Activated CD4-positive, alpha-beta T cell treated with anti-CD3 and anti-CD28 coated beads, Interleukin-2, amount 50 U/mL, for 48 hours (primary cell): ENCODE data around the gene LZIC.

Experiments
- DNase-seq, 2 experiments: peaks; one replicate each; pipeline ENCODE4 v3.0.0-alpha.2; 2020

Gene LZIC

DNA sequence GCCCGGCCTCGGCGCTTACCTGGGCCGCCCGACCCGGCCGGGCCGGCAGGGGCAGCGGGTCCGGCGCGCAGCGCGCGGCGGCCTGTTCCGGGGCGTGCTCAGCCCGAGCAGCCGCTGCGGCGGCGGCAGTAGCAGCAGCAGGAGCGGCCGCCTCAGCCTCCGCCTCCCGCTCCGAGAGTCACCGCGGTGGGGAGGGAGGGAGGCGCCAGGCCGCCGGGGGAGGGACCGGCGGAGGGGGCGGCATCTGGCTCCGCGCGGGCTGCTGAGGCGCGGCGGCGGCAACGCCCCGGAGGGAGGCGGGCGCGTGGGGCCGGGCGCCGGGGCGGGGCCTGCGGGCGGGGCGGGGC lies 33.1 kb downstream of the LZIC start, which contains the start of gene CTNNBIP1:
TSS of gene CTNNBIP1 (minus strand) at position 194 of the 347 bp plus-strand sequence. CDS start 38,205 bp downstream, outside the sequence.
- no peak for DNase-seq

DNA sequence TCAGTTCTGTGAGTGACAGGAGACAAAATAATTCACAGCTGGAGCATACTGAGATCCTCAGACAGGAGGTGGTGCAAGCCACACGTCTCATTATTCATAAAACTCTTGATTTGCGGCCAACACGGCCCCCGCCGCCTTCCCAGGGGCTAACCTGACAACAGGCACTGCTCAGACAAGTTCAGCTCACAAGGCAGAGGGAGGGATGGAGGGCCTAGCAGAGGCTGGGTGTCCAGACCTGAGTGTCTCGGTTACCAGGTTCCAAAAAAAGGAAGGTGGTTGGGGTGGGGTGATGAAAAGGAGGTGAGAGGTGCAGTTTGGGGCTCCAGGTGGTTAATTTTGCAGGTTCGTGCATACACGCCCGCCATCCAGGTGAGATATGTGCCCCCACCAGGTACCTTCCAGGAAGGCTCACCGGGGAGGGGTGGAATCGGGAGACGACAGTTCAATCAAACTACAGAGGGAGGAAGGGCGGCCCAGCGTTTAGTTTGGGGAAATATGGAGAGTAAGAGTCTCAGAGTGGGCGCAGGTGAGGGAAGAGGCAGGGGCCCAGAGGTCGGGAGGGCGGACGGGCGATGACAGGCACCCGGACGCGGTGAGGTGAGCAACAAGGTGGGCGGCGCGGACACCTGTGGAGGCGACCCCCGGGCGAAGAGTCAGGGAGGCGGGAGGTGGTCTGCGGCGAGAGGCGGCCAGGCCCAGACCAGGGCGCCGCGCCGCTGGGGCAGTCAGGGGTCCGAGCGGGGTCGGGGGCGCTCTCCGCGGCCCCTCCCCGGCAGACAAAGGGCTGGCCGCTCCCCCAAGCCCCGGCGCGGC lies 33.8 kb downstream of the LZIC start:
- DNase-seq: peak; percentile 62 to 67

DNA sequence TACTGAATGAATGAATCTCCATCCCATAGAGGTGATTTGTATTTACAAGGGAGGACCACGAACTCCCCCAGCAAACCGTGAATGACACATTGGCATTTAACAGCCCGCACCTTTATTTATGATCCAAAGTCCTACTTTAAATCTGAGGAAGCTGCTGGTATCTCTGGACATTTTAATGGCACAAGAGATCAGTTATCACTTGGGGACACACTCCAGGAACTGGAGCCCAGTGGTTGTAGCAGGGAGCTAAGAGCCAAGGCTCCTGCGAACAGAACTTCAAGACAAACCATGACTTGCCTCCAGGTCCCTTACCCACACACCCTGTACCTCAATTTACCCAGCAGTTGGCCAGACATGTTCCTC lies 34.3 kb downstream of the LZIC start:
- no peak for DNase-seq

- DNase-seq: no peak
Observed at GRCh38 chr1:9907441-9907840, 35.8 kb downstream of the LZIC start.

DNA sequence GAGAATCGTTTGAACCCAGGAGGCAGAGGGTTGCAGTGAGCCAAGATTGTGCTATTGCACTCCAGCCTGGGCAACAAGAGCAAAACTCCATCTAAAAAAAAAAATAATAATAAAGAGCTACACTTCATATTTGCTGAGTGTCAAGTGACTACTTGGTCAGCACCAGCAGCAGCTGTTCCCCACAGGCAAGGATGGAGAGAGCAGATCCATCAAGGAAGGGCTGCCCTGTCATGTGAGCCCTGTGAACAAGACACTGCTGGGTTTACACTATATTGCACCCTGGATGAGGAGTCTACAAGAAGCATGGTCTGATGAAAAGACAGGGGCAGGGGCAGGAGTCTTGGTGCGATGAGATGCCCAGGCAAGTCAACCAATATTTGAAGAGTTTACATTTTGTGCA lies 36.7 kb downstream of the LZIC start:
- DNase-seq: no peak

DNA sequence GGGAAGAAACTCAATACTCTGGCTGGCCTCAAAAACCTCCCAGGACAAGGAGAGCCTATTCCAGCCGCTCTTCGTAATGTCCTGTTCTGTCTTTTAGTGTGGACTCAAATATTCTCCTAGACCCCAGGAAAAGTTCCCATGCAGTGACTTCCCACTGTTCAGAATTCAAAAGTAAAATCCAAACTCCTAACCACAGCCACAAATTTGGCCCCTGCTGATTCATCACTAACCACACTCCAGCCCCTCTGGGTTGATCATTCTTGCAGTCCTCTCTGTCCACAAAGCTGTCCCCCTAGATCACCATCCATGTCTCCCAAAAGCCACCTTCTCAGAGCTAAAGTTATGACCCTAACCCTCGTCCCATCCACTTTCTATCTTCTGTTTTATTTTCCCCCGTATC lies 38.2 kb downstream of the LZIC start:
- DNase-seq: no peak

DNA sequence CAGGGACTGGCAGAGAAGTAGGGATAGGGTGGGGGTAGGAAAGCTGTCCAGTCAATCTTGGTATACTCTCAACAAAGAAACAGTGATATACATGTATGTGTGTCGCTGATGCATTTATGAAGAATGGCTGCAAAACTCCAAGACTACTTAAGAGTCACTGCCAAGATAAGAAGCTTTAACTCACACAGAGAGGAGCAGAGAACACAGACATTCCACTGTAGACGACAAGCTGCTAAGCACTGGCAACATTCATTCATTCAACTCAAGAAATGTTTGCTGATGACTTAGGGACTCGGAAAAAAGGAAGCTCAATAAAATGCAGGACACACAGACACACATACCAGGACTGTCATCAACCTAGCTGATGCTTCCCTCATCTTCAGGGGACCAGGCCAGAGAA lies 38.6 kb downstream of the LZIC start:
- no peak for DNase-seq

DNA sequence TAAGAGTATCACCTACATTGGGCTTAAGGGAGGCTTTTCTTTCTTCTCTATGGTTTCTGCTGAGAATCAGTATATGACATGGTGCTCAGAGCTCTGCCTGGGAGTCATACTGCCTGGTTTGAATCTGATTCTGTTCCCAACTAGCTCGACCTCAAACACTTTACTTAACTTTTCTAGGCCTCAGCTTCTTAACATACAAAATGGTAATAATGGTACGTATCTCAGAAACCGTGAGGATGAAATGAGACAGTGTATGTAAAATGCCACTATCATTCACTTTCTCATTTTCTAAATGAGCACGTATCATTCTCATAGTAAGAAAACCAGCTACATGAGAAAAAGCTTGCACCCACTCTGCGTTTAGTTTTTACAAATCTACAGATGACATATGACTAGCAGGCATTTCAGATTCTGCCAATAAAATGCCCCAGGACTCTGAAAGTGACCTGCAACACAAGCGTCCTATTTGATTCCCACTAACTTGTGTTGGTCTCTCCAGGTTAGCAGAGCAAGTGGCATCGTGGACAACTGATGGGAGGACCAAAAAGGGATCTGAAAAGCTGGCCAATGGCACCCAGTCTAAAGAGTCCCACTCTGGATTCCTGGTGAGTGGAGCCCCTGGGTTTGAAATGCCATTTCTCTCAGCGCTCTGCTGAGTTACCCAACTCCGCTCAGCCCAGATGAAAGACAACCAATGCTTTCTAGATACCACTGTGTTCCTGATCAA lies 39.2 kb downstream of the LZIC start:
- peak; percentile 33 to 49 for DNase-seq

- no peak for DNase-seq
Observed at GRCh38 chr1:9902060-9902452, 41.1 kb downstream of the LZIC start.

DNA sequence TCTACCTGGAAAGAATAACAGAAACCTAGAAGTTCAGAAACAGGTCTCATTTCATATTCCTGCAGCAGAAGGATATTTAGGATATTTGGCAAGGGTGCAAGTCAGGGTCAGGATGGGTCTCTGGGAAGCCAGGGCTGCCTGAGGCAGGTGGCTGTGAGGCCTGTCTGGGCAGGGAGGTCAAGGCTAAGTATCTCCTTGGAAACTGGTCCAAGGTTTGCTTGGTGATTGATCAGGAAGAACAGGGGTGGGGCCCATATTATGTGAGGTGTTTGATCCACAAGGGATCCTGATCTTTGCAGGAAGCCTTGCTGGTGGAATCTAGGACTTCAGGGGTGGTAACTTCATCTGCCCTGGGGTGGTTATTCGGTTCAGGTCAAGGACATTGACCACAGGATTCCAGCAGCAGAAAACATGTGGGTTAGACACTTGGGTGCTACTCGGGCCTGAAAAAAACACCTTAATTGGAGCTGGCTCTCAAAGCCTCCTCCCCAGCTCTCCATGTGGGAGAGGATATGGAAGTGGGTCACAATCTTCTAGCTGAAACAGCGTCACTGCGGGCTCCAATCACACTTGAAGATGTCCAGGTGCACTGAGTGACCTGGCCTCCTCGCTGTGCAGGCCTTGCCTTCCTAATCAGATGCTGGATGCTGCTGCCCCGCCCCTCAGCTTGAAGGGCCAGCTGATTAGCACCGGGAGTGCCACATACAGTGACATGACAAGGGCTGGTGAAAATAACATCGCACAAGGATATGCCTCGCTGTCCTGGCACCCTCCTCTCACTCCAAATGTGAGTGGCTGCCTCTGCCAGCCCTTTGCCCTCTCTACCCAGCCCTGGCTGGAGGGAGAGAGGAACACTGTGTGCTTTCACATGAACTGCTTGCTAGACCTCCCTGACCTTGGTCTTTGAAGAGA lies 41.8 kb downstream of the LZIC start:
- no peak for DNase-seq

- no peak for DNase-seq
Observed at GRCh38 chr1:9900142-9901043, 42.8 kb downstream of the LZIC start.

- DNase-seq: no peak
Observed at GRCh38 chr1:9894115-9894514, 49.1 kb downstream of the LZIC start.

DNA sequence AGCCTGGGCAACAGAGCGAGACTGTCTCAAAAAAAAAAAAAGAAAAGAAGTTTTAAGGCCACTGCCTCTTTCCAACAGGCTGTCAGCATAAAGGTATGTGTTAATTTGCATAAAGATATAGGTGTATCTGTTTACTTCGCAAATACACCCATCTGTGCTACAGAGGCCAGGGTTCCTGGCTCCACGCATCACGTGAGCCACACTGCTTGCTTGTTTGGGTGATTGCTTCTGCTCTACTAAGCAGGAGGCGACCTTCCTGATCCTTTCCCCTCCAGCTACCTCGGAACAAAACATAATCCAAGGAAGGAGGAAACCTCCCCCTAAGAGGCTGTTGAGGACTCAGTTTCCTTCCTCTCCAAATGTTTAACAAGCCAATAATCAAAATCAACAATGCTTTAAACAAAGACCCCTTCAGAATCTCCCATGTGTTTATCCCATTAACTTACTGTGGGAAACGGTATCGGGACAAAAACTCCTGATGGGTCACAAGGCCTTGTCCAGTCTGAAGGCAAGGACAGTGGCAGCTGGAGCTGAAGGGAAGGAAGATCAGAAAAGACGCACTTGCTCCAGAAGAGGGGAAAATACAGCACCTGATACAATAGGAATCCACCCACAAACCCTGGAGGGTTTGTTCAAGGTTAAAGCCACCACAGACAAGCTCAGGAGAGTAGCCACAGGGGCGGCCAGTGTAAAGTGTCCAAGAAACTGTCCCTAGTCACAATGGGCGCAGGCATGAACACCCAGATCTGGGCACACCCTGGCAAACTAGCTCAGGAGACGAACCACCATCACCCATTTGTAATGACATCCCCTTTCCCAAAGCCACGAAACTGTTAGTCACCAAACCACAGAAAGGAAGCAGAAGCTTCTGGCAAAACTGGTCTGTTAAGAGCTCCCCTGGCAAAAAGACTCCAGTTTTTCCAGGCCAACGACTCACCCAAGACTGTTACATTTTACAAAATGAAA lies 50.3 kb downstream of the LZIC start:
- no peak for DNase-seq

DNA sequence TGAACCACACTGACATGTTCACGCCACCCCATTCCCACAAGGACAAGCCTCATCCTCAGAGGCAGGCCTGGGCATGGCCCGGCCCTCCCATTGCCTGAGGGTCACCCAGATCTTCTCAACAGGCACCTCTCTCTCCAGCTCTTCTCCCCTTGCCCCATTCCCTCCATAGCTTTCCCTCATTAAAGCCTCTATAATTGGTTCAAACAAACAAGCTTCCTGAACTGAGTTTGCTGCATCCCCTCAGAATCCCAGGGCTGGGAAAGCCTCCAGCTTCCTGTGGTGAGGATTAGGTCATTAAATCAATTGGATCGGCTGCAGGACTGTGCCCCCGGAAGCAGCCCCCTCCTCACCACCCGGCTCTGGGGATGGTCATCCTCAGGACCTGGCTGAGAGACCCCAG lies 52.0 kb downstream of the LZIC start:
- no peak for DNase-seq

GRCh38 chr1:9890224-9890731 lies 52.9 kb downstream of the LZIC start:
- no peak for DNase-seq

GRCh38 chr1:9889411-9889810 lies 53.8 kb downstream of the LZIC start:
- DNase-seq: no peak

- no peak for DNase-seq
Observed at GRCh38 chr1:9888886-9889285, 54.3 kb downstream of the LZIC start.

DNA sequence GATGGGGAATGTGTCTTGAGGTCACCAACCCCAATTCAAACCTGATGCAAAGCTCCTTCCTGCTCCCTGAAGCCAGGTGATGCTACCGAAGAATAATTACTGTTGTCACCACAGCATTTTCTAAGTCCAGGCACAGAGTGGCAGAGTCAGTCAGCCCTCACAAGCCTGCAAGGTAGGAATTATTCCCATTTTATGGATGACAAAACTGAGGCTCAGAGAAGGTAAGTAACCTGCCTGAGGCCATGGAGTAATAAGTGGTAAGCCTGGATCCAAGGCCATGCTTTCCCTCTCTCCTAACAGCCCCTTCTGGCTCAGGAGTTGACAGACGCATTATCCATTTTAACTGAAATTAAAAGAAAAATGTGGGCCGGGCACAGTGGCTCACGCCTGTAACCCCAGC lies 56.1 kb downstream of the LZIC start:
- no peak for DNase-seq

GRCh38 chr1:9886092-9886742 lies 57.0 kb downstream of the LZIC start:
- no peak for DNase-seq

- no peak for DNase-seq
Observed at GRCh38 chr1:9884805-9885204, 58.4 kb downstream of the LZIC start.
